ENCODE results near the gene LANCL1.
"Not testable (repeated sequence)": the region's sequence is repeated elsewhere in the genome, so short reads cannot be mapped to it uniquely, and the experiment has no call there.

LANCL1 gene

DNA sequence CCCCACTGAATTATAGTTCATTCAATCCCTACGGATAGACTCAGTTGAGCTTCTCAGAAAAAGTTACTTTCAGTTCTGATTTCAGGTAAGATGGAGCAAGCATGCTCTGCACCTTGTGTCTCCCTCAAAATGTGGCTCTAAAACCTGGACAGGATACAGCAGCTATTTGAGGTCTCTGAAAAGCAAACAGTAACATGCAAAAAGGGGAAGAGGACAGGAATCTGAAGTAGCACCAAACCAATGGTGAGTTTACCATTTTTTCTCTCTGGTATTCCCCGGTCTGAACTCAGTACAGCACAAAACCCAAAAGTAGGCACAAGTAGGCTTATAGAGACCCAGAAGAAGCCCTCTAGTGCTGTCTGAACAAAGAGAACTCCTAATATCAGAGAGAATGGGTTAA, 34.1 kb downstream of the LANCL1 start:
- no peak overlapping the region for H3K4me3 Mint-ChIP-seq
- H3K4me1 Mint-ChIP-seq = peaks cover 15% of the 10 kb centered on the region
- no peak for ATAC-seq
- peaks cover 28% of the 10 kb centered on the region for H3K36me3 Mint-ChIP-seq
- H3K27ac Mint-ChIP-seq = no peak overlapping the region
- no peak for DNase-seq (ENCODE audit: low spot score in 2 of 2)
- H3K9me3 Mint-ChIP-seq = peaks cover 6% of the 10 kb centered on the region

DNA sequence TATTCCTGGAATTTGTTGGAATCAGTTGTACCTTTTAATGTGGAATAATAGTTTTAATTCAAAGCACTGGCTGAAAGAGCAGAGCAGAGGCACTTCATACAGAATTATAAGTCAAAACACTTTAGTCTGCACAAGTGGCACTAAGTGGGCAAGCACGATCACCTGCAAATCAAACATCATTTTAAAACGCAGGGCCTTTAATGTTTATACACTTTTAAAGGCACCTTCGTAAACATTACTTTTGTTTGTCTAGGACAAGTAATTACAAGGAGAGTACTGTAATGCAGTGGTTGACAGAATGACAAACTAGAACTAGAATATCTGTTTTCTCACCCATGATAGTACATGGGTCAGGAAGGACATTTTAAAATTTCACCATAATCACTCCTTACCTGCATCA, 36.4 kb downstream of the LANCL1 start:
- DNase-seq (ENCODE audit: low spot score in 2 of 2) = no peak
- H3K36me3 Mint-ChIP-seq = peaks cover 50% of the 10 kb centered on the region
- no peak for ATAC-seq
- H3K4me1 Mint-ChIP-seq = peaks cover 8% of the 10 kb centered on the region
- no peak overlapping the region for H3K4me3 Mint-ChIP-seq
- H3K27ac Mint-ChIP-seq = no peak overlapping the region
- H3K9me3 Mint-ChIP-seq = no peaks in the 10 kb centered on the region

DNA sequence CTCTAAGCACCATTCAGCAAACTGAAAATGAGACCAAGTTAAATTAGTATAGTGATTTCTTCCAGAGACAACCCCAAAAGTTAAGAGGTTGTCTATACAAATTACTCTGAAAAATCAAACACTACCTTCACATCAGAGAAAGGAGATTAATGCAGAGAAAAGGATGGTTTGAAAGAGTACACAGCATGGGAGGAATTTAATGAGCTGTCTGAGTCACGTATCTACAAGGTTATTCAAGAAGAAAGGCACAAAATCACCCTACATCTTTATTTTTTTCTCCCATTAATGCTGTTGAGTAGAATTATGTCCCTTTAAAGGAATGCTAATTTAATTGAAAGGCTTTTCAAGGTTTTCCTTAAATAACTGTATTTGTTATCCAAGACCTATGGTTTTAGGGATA, 41.1 kb downstream of the LANCL1 start:
- DNase-seq (ENCODE audit: low spot score in 2 of 2) = no peak
- H3K9me3 Mint-ChIP-seq = peaks cover 4% of the 10 kb centered on the region
- H3K36me3 Mint-ChIP-seq = peaks cover 95% of the 10 kb centered on the region
- no peak for ATAC-seq
- H3K4me3 Mint-ChIP-seq = no peak overlapping the region
- no peaks in the 10 kb centered on the region for H3K4me1 Mint-ChIP-seq
- no peak overlapping the region for H3K27ac Mint-ChIP-seq

DNA sequence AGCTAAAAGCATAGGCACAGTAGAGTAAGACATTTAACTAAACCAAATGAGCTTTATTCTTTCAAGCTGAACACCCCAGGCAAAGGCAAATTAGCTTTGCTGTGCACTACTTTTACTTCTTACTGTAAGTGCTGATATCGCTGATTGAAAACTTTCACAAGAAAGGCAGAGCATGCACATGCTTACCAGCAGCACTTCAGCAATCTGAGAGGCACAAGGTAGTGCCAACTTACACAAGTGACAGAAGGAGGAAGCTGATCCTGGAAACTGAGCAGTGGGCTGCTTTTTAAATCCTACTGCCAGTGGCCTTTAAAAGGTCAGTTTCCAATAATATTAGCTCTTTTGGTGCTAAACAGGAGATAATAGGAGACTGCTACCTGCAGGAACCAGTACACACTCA, 43.9 kb downstream of the LANCL1 start:
- Mint-ChIP-seq H3K27ac (no peak overlapping the region), H3K9me3 (peaks cover 10% of the 10 kb centered on the region), H3K4me3 (no peak overlapping the region), H3K36me3 (peaks cover 69% of the 10 kb centered on the region), H3K4me1 (no peaks in the 10 kb centered on the region)
- no peak for ATAC-seq
- no peak for DNase-seq (ENCODE audit: low spot score in 2 of 2)

DNA sequence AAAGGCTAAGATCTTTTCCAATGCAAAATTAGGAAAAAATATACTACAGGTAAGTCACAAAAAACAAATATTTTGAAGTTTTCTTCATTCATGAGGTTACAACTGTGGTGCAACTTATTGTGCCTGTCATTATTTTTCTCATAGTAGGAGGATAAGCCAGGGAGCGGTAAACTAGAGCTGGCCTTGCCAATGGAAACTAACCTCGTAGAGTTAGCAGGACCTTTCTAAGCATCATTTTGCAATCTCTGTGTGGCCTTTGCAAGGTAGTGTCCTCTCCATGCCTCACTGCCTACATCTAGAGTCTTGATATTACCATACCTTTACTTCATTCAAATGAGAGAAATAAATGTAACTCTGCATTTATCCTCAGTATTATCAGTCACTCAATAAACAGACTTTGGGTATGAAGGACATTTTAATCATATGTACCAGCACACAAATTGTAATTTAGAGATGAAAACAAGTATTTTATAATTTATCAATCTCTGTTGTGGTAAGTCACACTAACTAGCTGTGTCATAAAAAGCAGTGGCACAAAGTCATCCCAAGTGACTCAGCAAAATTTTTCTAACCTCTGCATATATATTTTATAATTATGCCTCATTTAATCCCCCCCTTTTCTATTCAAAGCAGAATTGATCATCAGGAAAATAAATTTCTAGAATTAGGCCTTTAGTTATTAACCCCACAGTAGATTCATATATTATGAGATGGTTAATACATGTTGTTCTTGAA, 47.0 kb downstream of the LANCL1 start:
- Mint-ChIP-seq H3K9me3 (peaks cover 29% of the 10 kb centered on the region), H3K4me1 (no peaks in the 10 kb centered on the region)

DNA sequence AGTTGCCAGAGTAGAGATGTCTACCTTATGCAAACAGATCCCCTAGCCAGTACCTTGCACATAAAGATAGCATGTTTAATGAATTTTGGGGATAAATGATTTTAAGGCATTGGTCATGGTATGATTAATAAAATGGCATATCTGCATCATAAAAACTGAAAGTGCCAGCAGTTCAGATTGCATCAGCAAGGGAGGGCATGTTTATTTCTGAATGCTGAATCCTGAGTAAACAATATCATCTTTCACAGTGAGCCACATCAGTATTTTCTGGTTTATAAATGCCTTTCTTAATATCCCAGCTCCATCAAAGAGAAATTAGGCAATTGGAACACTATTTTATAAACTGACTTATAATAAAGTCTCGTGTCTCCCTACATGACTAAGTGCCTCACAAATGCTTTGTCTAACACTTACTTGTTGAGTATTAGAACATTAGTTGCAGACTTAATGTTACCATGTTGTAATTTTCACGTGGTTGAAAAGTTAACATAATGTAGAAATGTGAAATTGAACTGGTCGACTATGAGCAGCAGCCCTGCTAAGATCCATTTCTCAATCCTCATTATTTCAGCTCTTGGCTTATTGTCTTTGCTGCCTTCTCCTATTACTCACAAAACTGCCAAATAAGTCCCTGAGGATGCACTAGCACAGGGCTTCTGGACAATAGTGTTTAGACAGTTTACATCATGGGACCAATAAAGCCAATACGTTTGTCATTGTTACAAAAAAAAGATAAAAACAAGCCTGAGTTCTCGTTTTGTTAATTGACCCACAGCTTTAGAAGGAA, 48.0 kb downstream of the LANCL1 start:
- ATAC-seq = no peak
- Mint-ChIP-seq H3K4me3 (no peak overlapping the region), H3K27ac (no peak overlapping the region), H3K9me3 (peaks cover 34% of the 10 kb centered on the region), H3K4me1 (no peaks in the 10 kb centered on the region), H3K36me3 (peaks cover 29% of the 10 kb centered on the region)
- no peak for DNase-seq (ENCODE audit: low spot score in 2 of 2)

More for the DNA sequence above, 47.0 kb downstream of the LANCL1 start:
- ATAC-seq (no peak), DNase-seq (ENCODE audit: low spot score in 2 of 2) (no peak)
- Mint-ChIP-seq H3K4me3 (no peak overlapping the region), H3K36me3 (peaks cover 38% of the 10 kb centered on the region), H3K27ac (no peak overlapping the region)

DNA sequence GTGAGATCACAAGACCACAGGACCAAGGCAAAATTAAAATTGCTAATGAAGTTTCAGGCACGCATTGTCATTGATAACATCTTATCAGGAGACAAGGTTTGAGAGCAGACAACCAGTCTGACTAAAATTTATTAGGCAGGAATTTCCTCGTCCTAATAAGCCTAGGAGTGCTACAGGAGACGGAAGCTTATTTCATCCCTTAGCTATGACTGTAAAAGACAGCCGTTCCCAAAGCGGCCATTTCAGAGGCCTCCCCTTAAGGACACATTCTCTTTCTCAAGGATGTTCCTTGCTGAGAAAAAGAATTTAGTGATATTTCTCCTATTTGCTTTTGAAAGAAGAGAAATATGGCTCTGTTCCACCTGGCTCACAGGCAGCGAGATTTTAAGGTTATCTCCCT, 49.2 kb downstream of the LANCL1 start:
- H3K4me1 Mint-ChIP-seq; H3K27ac Mint-ChIP-seq; ATAC-seq; DNase-seq (ENCODE audit: low spot score in 2 of 2); H3K4me3 Mint-ChIP-seq: not testable (repeated sequence)
- Mint-ChIP-seq H3K9me3 (peaks cover 34% of the 10 kb centered on the region), H3K36me3 (peaks cover 16% of the 10 kb centered on the region)

DNA sequence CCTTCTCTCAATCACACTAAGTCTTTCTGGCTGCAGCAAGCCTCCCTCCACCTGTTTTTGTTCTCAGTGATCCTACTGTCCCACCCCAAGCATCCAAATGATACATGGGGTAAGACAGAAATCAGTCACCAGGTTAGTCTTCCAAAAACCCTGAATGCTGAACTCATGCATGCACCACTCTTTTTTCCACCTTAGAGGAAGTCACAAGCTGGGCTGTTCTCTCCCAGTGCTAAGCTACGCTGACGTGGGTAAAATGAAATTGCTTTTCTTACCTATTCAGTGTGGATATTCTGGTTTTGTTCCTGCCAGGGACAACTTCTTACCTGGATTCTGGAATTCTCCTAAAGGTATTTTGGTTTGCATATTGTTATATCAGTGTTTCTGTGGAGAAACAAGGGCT, 54.2 kb downstream of the LANCL1 start:
- Mint-ChIP-seq H3K4me1 (peaks cover 6% of the 10 kb centered on the region), H3K9me3 (peaks cover 22% of the 10 kb centered on the region), H3K27ac (no peak overlapping the region), H3K36me3 (no peaks in the 10 kb centered on the region), H3K4me3 (no peak overlapping the region)
- DNase-seq (ENCODE audit: low spot score in 2 of 2) (no peak), ATAC-seq (no peak)

DNA sequence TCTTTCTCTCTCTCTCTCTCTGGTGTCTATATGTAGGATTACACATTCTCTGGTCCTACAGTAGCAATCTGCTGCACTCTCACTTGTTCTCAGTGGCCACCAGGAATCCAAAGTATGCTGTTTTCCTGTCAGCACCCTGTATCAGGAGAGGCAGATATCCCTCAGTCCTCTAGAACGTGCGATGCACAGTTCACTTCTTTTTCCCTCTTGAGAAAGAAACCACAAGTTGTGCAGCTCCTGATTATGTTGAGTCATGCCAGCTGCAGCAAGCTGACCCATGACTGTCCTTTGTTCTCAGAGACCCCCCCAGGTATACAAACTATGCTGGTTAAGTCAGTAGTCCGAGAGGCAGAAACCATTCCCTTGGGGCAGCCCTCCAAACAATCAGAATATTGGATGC, 54.6 kb downstream of the LANCL1 start:
- ATAC-seq = no peak
- Mint-ChIP-seq H3K36me3 (no peaks in the 10 kb centered on the region), H3K4me1 (peaks cover 6% of the 10 kb centered on the region), H3K27ac (no peak overlapping the region), H3K4me3 (no peak overlapping the region), H3K9me3 (peaks cover 18% of the 10 kb centered on the region)
- DNase-seq (ENCODE audit: low spot score in 2 of 2) = no peak

DNA sequence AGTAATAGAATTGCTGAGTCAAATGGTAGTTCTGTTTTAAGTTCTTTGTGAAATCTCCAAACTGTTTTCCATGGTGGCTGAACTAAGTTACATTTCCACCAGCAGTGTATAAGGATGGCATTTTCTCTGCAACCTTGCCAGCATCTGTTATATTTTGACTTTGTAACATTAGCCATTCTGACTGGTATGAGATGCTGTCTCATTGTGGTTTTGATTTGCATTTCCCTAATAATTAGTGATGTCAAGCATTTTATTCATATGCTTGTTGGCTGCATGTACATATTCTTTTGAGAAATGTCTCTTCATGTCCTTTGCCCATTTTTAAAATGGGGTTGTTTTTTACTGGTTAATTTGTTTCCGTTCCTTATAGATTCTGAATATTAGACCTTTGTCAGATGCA, 63.9 kb downstream of the LANCL1 start:
- H3K36me3 Mint-ChIP-seq = no peaks in the 10 kb centered on the region
- H3K4me3 Mint-ChIP-seq = no peak overlapping the region
- peaks cover 12% of the 10 kb centered on the region for H3K9me3 Mint-ChIP-seq
- ATAC-seq = no peak
- no peak overlapping the region for H3K27ac Mint-ChIP-seq
- DNase-seq (ENCODE audit: low spot score in 2 of 2) = no peak
- no peaks in the 10 kb centered on the region for H3K4me1 Mint-ChIP-seq

DNA sequence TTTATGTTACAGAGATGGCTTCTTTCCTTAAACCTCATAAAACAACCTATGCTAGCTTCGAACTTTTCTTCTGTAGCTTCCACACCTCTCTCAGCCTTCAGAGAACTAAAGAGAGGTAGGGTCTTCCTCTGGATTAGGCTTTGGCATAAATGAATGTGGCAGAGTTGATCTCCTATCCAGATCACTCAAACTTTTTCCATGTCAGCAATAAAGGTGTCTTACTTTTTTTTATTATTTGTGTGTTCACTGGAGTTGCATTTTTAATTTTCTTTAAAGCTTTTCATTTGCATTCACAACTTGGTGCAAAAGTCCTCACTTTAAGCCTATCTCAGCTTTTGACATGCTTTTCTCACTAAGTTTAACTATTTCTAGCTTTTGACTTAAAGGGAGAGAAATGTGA, 66.0 kb downstream of the LANCL1 start:
- Mint-ChIP-seq H3K36me3 (no peaks in the 10 kb centered on the region), H3K27ac (no peak overlapping the region), H3K9me3 (peaks cover 9% of the 10 kb centered on the region)

DNA sequence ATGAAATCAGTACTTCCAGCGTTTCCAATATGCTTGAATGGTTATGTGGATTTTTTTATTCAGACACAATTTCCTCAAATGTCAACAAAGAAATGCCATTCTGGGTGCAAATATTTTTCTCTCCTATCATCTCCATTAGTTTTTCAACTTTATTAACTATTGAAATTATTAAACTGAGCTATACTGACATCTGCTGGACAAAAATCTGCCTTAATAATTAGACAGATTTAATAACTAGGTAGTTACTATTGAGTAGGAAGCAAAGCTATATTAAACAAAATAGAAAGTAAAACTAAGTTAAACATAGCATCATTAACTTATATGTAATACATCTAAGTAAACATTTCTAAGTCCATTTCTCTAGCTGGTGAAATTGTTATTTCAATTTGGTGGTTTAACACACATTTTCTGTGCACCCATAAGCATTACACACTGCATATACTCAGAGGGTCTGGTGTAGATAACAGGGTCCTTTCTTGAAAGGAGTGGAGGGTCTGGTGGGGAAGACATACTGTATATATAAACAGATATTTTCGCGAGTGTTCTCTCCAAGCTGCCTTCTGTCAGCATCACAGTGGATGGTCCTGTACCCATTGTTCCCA, 77.0 kb downstream of the LANCL1 start:
- no peak overlapping the region for H3K27ac Mint-ChIP-seq
- no peaks in the 10 kb centered on the region for H3K4me1 Mint-ChIP-seq
- H3K4me3 Mint-ChIP-seq = no peak overlapping the region
- DNase-seq (ENCODE audit: low spot score in 2 of 2) = no peak
- ATAC-seq = no peak
- no peaks in the 10 kb centered on the region for H3K9me3 Mint-ChIP-seq
- no peaks in the 10 kb centered on the region for H3K36me3 Mint-ChIP-seq

More for the DNA sequence above, 66.0 kb downstream of the LANCL1 start:
- ATAC-seq = no peak
- Mint-ChIP-seq H3K4me3 (no peak overlapping the region), H3K4me1 (no peaks in the 10 kb centered on the region)
- no peak for DNase-seq (ENCODE audit: low spot score in 2 of 2)

DNA sequence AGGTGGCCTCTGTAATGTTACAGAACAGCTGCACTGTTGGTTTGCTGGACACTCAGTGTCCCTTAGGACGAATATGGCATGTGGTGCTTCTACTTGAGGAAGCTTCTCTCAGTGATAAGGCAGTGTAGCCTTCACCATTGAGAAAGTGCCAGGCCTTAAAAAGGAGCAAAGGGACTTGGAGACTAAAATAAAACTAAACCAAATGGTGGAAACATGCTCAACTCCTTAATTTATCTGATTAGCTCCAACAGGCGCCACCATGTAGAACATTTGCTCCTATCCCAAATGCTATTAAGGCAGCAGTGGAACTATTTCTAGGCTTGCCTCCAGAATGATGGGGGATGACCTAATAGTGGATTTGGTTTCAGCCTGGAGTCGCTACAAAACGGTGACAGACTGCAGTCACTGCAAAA, 84.1 kb downstream of the LANCL1 start:
- Mint-ChIP-seq H3K36me3 (no peaks in the 10 kb centered on the region), H3K4me3 (no peak overlapping the region), H3K4me1 (no peaks in the 10 kb centered on the region), H3K27ac (no peak overlapping the region), H3K9me3 (no peaks in the 10 kb centered on the region)
- ATAC-seq (no peak), DNase-seq (ENCODE audit: low spot score in 2 of 2) (no peak)

DNA sequence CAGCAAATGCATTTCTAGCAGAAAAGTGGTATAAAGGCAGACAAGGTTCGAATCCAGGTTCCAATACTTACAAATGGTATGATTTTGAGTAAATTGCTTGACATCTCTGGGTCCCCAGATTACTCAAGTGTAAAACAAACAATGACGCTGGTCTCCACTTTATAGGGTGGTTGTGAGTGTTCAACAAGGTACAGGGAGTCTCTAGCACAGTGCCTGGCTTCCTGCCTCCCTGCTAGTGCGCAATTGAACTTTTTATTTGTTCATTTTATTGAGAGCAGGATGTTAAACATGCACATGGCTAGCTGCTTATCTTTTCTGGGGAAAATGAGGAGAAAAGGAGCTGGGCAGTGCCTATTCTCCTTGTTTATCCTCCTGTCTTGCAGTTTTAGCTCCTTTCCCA, 86.7 kb downstream of the LANCL1 start:
- ATAC-seq = no peak
- Mint-ChIP-seq H3K9me3 (no peaks in the 10 kb centered on the region), H3K4me1 (no peaks in the 10 kb centered on the region), H3K27ac (no peak overlapping the region), H3K4me3 (no peak overlapping the region), H3K36me3 (no peaks in the 10 kb centered on the region)
- no peak for DNase-seq (ENCODE audit: low spot score in 2 of 2)

DNA sequence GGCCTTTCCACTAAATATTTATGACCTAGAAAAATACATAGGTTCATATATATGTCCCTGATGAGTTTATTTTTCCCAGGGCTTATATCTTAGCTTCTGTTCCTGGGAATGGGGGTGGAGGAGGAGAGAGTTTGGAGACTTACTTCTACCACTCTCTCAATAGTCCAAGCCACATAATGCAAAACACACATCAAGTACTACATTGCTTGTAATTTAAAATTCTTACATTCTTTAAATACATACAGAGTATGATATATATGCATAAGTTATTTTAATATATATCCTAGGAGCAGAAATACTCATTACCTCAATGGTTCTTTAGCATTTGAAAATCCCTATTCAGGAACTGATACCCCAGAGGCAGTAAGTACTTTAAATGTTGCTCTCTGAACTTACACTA, 88.4 kb downstream of the LANCL1 start:
- Mint-ChIP-seq H3K4me3 (no peak overlapping the region), H3K36me3 (no peaks in the 10 kb centered on the region)

DNA sequence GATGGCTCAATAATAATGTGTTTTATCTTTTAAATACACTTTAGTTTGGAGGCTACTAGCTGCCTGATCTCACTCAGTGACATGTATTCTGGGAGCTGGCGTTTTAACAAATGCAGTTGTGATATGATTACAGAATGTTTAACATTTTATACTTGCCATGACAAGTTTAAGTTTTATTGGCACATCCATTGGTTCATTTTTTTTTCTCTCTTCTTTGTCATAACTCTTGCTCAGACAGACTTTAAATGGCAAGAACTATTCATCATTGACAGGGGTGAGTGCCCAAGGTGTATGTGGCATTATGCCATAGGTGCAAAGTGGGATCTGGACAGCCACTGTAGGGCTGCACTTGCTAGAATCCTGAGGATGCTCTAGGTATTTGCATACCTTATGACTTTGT, 89.5 kb downstream of the LANCL1 start:
- H3K4me1 Mint-ChIP-seq = no peaks in the 10 kb centered on the region
- ATAC-seq = no peak
- H3K9me3 Mint-ChIP-seq = no peaks in the 10 kb centered on the region
- H3K27ac Mint-ChIP-seq = no peak overlapping the region
- DNase-seq (ENCODE audit: low spot score in 2 of 2) = no peak
- no peak overlapping the region for H3K4me3 Mint-ChIP-seq
- H3K36me3 Mint-ChIP-seq = no peaks in the 10 kb centered on the region

More for the DNA sequence above, 88.4 kb downstream of the LANCL1 start:
- DNase-seq (ENCODE audit: low spot score in 2 of 2) = no peak
- Mint-ChIP-seq H3K4me1 (no peaks in the 10 kb centered on the region), H3K9me3 (no peaks in the 10 kb centered on the region), H3K27ac (no peak overlapping the region)
- no peak for ATAC-seq

Data from stimulated activated effector memory CD8-positive, alpha-beta T cell treated with anti-CD3 and anti-CD28 coated beads, Interleukin-12 subunit alpha, Interleukin-12 subunit beta, amount 100 ng/mL, for 72 hours (primary cell).